HG03469 (cell line): Measurements from ENCODE around the gene CACNB1.

Experiments
- ATAC-seq: cut with Tn5 transposase; IDR thresholded peaks from one replicate; pipeline ENCODE4 v1.9.1; 2021; ENCODE audit warnings: mild to moderate bottlenecking, moderate library complexity, moderate number of reproducible peaks; ENCODE audit not compliant: unreplicated experiment

Gene CACNB1

GRCh38 chr17:39153599-39154051 is 43.8 kb downstream of the CACNB1 start:
- ATAC-seq = no peak

DNA sequence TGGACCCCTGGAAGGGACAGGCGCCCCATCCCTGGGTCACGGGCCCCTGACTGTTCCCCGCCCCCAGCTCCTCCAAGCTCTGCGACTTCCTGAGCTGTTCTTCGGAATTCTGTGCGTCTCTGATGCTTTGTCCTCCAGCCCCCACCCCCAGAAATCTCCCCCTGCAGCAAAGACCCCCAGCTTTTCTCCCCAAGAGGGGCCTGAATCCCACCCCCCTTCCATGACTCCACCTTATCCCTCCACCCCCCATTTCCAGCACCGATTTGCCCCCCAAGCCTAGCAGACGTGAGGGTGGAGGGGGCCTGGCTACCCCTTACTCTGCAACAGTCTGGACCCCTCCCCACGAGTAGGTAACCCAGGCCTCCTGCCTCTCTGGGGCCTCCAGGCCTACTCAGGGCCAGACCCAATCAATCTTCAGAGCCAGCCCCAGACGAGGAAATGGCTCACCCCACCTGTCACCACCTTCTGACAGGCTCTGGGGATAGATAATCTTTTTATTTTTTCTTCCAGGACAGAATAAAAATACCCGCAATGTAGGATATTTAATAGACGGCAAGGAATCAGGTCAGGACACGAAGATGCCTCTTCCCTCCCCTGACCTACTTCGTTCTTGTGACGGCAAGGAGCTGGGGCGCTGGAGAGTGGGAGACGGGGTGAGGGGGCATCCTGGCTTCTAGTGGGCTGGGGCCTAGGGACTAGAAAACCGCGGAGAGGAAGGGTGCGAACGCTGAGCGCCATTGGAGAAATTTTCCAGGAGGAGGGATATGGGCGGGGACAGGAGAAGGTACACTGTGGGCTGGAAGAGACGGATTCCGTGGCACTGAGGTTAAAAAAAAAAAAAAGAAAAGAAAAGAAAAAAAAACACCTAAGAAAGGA is 45.3 kb downstream of the CACNB1 start:
- ATAC-seq = no peak

- no peak for ATAC-seq
Measured at GRCh38 chr17:39151150-39151942, 46.1 kb downstream of the CACNB1 start, which contains the start of gene PLXDC1. Gene PLXDC1 (minus strand): TSS chr17:39151637. CDS start chr17:39151437, 200 bp downstream.

DNA sequence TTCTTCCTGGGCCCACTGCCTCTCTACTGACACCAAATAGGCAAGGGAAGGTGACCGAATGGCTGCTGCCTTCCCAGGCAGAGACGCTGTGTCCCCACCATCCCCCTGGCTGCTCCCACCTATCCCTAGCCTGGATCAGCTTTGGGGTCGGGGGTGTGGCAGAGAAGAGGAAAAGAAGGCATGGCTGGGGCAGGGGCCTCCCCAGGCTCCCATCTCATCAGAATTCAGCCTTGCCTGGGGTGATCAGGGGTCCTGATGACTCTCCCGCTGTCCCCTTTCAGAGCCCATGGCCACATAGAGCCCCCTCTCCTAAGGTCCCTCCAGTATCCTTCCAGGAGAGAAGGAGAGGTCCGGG is 46.7 kb downstream of the CACNB1 start:
- no peak for ATAC-seq

DNA sequence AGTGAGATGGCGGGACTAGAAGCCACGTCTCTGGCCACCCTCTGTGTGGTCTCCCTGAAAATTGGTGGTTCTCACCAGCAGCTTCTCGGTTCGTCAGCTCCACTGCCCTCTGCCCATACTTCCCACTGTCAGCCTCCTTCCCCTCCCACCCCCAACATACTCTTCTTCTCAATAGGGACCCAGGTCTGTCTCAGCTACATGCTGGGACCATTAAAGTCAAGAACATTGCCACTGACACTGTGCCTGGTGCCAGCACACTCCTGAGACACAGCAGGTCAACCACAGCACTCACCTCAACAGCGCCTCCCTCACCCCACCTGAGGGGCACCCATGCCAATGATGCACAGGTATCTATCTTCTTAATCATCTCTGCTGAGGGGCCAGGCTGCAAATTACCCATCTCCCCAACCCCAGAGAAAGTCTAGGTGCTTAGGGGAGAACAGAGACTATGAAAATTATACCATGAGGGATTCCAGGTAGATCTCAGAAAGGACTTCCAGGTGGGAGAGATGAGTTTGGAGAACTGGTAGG is 47.3 kb downstream of the CACNB1 start:
- ATAC-seq = no peak

- ATAC-seq = no peak
Measured at GRCh38 chr17:39147221-39148185, 50.0 kb downstream of the CACNB1 start.

- no peak for ATAC-seq
Measured at GRCh38 chr17:39146273-39146672, 51.2 kb downstream of the CACNB1 start.

GRCh38 chr17:39145143-39145542 is 52.3 kb downstream of the CACNB1 start:
- ATAC-seq = no peak

GRCh38 chr17:39144416-39144840 is 53.0 kb downstream of the CACNB1 start:
- no peak for ATAC-seq

DNA sequence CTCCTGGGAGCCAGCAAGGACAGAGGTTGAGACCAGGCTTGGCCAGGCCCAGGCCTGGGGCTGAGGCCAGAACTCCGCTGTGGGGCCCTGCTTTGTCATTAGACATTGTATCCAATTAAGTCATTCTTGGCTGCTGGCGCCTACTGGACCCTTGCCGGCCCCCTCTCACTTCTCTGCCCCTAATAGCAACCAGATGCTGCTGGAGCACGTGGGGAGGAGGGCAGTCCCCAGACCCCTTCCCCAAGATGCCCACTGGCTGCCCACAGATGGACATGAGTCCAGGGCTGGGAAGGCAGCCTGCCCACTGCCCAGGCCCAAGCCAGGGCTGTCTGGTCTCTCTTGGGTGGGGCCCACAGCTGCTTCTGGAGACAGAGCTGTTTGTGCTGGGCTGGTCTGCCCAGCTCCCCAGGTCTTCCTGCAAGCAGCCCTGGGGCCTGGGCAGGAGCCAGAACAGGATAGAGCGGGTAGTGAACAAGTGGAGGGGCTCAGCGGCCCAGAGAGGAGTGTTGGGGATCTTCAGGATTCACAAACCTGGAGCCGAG is 53.8 kb downstream of the CACNB1 start:
- no peak for ATAC-seq

- ATAC-seq = no peak
Measured at GRCh38 chr17:39141915-39142664, 55.4 kb downstream of the CACNB1 start.

- ATAC-seq = no peak
Measured at GRCh38 chr17:39141294-39141693, 56.2 kb downstream of the CACNB1 start.

DNA sequence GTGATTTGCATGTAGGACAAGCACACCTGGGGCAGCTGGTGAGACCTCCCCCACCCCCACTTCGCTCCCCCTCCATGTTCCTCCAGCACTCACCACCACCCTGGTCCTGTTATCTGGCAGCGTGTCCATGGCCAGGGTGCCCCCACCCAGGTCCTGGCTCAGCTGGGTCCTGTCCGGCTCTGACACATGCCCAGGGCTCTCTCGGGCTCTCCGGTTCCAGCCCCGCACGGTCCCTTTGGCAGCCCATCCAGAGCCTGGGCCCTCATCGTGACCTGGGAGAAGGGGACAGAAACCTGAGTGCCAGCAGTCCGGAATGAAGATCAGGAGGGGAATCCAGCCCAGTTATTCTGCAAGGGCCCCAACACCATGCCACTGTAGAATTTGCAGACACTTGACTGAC is 57.9 kb downstream of the CACNB1 start:
- ATAC-seq = no peak

DNA sequence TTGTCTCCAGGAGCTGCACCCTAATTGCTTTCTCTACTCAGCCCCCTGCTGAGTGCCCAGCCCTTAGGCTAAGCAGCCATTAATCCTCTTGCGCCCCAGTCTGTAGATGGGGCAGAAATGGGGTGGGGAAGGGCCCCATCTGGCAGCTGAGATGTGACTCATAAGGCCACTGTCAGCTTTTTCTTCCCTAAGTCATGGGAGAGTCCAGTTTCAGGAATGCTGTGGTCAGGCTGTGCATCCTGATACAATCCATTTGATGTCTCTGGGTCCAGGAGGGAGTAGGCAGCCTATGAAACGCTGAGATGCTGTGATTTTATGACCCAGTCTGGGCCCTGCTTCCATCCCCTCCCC is 58.3 kb downstream of the CACNB1 start:
- no peak for ATAC-seq

DNA sequence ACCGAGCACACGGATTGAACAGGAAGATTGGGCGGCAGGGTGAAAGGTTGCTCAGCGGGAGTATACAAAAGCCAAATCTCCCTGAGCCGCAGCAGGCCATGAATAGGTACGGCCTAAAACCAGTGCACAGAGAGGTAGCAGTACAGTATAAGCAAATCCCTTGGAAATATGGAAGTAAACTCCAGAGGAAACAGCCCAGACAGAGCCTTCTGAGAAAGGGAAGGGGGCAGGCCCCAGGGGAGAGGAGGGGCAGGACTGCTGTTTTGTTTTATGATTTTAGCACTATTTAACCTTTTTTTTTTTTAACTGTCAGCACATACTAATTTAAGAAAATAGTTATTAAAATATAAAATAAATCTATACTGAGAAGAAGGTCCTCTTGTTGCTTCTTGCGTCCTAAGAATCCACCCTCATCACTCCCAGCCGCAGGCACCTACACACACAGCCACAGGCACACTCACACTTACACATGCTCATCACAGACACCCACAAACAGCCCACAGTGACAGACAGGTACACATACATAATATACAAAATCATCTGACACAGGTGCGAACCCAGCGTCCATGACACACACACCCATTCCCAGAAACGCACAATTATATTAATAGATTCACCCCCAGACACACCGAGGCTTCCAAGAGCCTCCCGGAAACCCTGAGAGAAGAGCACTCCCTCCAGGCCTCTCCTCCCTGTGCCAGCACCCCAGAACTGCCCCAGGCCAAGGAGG is 58.9 kb downstream of the CACNB1 start:
- no peak for ATAC-seq

GRCh38 chr17:39134878-39135277 is 62.6 kb downstream of the CACNB1 start:
- ATAC-seq = no peak

DNA sequence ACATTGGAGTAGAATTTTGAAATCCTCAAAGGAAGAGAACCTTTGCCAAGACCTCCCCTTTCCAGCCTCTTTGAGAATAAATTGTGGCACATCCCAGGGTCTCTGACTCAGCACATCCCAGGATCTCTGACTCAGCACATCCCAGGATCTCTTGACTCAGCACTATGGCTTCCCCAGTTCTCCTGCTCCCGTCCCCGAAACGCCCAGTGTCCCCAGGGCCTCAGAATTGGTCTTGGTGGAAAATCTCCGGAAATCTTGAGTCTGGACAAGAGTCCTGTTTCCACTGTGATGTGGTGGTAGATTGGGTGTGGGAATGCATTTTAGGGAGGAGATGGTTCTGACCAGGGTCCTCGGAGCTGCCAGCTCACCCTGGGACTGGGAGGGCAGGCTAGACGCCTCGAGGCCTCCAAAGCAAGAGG is 65.3 kb downstream of the CACNB1 start:
- ATAC-seq = no peak

DNA sequence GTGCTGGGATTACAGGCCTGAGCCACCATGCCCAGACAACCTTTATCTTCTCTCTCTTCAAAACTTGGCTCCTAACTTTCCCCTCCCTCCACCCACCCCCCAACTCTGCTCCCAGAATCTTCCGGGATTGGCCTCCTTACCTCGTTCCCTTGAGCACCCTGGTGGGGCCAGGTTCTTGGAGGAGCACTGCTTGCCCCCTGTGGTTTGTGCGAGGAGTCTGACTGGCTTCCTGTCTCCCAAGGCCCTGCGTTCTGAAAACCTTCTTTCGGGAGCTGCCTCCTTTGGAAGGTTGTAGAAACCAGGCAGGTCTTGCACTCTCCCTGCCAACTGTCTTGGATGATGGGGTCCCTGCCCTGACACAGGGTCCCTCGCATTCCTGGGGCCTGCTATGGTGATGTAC is 65.9 kb downstream of the CACNB1 start:
- ATAC-seq = no peak

- ATAC-seq = no peak
Measured at GRCh38 chr17:39130205-39130604, 67.3 kb downstream of the CACNB1 start.
